DOHH2 (cell line): ENCODE measurements around the gene FBXW4.

Experiments
- H3F3A ChIP-seq: fragments of 200-600 bp; sonication (generic), shearing (Covaris generic); 2 replicates; pipeline ENCODE4 v1.6.0; 2016; ENCODE audit warnings: antibody characterized with exemption, mild to moderate bottlenecking; ENCODE audit not compliant: control insufficient read depth, insufficient read depth
- H3K27ac ChIP-seq: fragments of 200-600 bp; sonication (generic); 2 replicates; pipeline ENCODE4 v1.5.1; 2014; ENCODE audit warnings: low read depth, mild to moderate bottlenecking, low read length, moderate library complexity
- H3K27me3 ChIP-seq: fragments of 200-600 bp; sonication (generic); 2 replicates; pipeline ENCODE4 v1.6.1; 2014; ENCODE audit warnings: mild to moderate bottlenecking, low read length, mixed read lengths; ENCODE audit not compliant: control insufficient read depth
- H3K36me3 ChIP-seq: fragments of 200-600 bp; sonication (generic); 2 replicates; pipeline ENCODE4 v1.6.1; 2014; ENCODE audit warnings: mild to moderate bottlenecking, low read length, moderate library complexity, mixed read lengths; ENCODE audit not compliant: control insufficient read depth
- H3K4me1 ChIP-seq: fragments of 200-600 bp; sonication (generic); 2 replicates; pipeline ENCODE4 v1.6.1; 2014; ENCODE audit warnings: mild to moderate bottlenecking, low read length, mixed read lengths; ENCODE audit not compliant: control insufficient read depth
- H3K4me2 ChIP-seq: fragments of 200-600 bp; sonication (generic); 2 replicates; pipeline ENCODE4 v1.6.0; 2014; ENCODE audit warnings: mild to moderate bottlenecking, low read length, moderate library complexity
- H3K4me3 ChIP-seq: fragments of 200-600 bp; sonication (generic); 2 replicates; pipeline ENCODE4 v1.5.1; 2014; ENCODE audit warnings: mild to moderate bottlenecking, low read length, mixed read lengths
- H3K79me2 ChIP-seq: fragments of 200-600 bp; sonication (generic); 2 replicates; pipeline ENCODE4 v1.6.1; 2014; ENCODE audit warnings: mild to moderate bottlenecking, low read length, mixed read lengths; ENCODE audit not compliant: control insufficient read depth
- H3K9me2 ChIP-seq: fragments of 200-600 bp; sonication (generic); replicated peaks from 2 replicates; pipeline ENCODE4 v1.6.1; 2014; ENCODE audit warnings: mild to moderate bottlenecking, low read length, mixed read lengths; ENCODE audit not compliant: control insufficient read depth
- H3K9me3 ChIP-seq: fragments of 200-600 bp; sonication (generic); 2 replicates; pipeline ENCODE4 v1.6.1; 2014; ENCODE audit warnings: antibody characterized with exemption, low read length, mixed read lengths; ENCODE audit not compliant: control insufficient read depth, insufficient read depth
- H4K20me1 ChIP-seq: fragments of 200-600 bp; sonication (generic); 2 replicates; pipeline ENCODE4 v1.6.0; 2014; ENCODE audit warnings: low read depth, mild to moderate bottlenecking, antibody characterized with exemption, low read length, moderate library complexity; ENCODE audit not compliant: control insufficient read depth, insufficient read depth
- CTCF ChIP-seq: fragments of 200-600 bp; sonication (generic); IDR thresholded peaks from one replicate; pipeline ENCODE4 v1.5.1; 2014; ENCODE audit warnings: antibody characterized with exemption, mild to moderate bottlenecking, low read depth, low read length; ENCODE audit not compliant: poor library complexity, severe bottlenecking
- EZH2phosphoT487 ChIP-seq: fragments of 200-600 bp; sonication (generic); IDR thresholded peaks from 2 replicates; pipeline ENCODE4 v1.6.1; 2017; ENCODE audit warnings: borderline replicate concordance, mild to moderate bottlenecking, antibody characterized with exemption, low read length, moderate library complexity, mixed read lengths

Gene FBXW4

GRCh38 chr10:101562231-101562630 lies 132.7 kb downstream of the FBXW4 start:
- Histone ChIP-seq H3K4me2 (no peak overlapping the region), H3K27ac (no peak overlapping the region), H3K36me3 (no peaks in the 10 kb centered on the region), H3K4me3 (no peak overlapping the region), H3K4me1 (peaks cover 11% of the 10 kb centered on the region), H3K27me3 (peaks cover 25% of the 10 kb centered on the region), H3K9me2 (no peaks in the 10 kb centered on the region), H3K9me3 (no peaks in the 10 kb centered on the region), H4K20me1 (no peaks in the 10 kb centered on the region), H3K79me2 (no peaks in the 10 kb centered on the region), H3F3A (no peaks in the 10 kb centered on the region)
- TF ChIP-seq CTCF (no peak), EZH2phosphoT487 (no peak)

- TF ChIP-seq EZH2phosphoT487 (no peak), CTCF (no peak)
- no peaks in the 10 kb centered on the region for H3K9me2 ChIP-seq
- H3K36me3 ChIP-seq, result no peaks in the 10 kb centered on the region
- no peak overlapping the region for H3K4me3 ChIP-seq
- peaks cover 15% of the 10 kb centered on the region for H3K27me3 ChIP-seq
- H3K4me2 ChIP-seq, result no peak overlapping the region
- no peaks in the 10 kb centered on the region for H3F3A ChIP-seq
- no peaks in the 10 kb centered on the region for H3K9me3 ChIP-seq
- H3K79me2 ChIP-seq, result no peaks in the 10 kb centered on the region
- no peak overlapping the region for H3K27ac ChIP-seq
- H4K20me1 ChIP-seq, result no peaks in the 10 kb centered on the region
- H3K4me1 ChIP-seq, result peaks cover 3% of the 10 kb centered on the region
Measured at GRCh38 chr10:101561068-101561915, 133.7 kb downstream of the FBXW4 start.
